Loucy (cell line): ENCODE data around the gene SPINT2.

Experiments used
- CTCF ChIP-seq: fragments of 200-600 bp; sonication (generic); conservative IDR thresholded peaks from 2 replicates; pipeline ENCODE4 v1.5.1; 2014; ENCODE audit warnings: mild to moderate bottlenecking, antibody characterized with exemption, low read length
- EZH2phosphoT487 ChIP-seq: fragments of 200-600 bp; IDR thresholded peaks from 2 replicates; pipeline ENCODE4 v1.6.1; 2018; ENCODE audit warnings: antibody characterized with exemption, mild to moderate bottlenecking, moderate library complexity, borderline replicate concordance

- TF ChIP-seq CTCF (no peak), EZH2phosphoT487 (no peak)
These were observed 12.7 kb downstream of the SPINT2 start for GRCh38 chr19:38276942-38277517.
